ENCODE measurements around the gene SLC6A1.

The SLC6A1 gene

DNA sequence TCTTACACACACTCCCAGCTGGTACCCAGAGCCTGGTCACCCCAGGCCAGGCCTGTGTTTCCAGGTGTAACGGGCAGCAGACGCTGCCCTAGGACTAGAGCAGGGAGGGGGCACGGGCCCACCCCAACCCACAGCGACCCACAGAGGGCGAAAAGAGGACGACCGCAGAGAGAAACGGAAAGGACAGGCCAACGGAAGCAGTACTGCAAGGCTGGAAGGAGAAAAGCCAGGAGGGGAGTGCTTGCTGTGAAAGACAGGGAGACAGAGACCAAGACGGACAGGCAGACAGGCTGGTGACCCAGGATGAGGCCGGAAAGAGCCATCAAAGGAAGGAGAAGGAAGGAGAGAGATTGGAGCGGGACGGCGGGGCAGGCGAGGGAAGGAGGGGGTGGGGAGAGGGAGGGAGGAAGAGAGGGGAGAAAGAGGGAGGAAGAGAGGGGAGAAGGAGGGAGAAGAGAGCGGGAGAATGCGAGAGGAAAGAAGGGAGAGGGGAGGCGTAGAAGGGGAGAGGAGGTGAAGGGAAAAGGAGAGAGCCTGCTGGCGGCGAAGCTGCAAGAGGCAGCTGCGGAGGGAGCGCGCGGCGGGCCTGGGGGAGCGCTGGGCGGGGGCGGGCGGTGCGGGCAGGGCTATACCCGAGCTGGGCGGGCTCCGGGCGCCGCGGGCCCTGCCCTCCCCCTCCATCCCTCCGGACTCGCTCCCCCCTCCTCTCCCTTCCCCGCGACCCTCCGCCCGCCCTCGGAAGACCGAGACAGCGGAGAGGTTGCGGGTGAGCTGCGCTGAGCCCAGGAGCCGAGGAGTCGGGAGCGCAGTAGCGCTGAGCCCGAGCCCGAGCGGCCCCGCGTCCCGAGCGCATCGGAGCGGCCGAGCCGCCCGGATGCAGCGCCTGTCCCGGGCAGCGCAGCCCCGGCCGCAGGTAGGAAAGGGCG is at the start of gene SLC6A1:
Gene SLC6A1, plus strand, starts transcription at position 732 of the 926 bp plus-strand sequence. CDS start 24,464 bp downstream, outside the sequence.
- FAIRE-seq, result no peak

DNA sequence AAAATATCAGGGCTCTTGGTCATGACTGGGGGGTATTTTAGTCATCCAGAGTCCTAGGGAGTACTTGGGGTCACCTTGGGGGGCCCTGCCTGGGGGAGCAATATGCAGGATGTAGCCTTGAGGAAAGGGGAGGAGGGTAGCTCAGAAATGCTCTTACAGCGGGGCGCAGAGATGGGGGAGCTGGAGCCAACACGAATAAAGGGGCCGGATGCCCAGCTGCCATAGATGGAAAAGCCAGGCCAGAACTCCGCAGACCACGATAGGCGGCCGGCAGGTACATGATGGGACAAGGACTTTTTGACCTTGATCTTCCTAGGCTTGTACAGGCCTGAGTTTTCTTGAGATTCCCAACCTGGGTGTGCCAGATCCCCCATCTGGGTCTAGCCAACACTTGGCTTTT is 47.7 kb upstream of the SLC6A1 start:
- no peak for FAIRE-seq

DNA sequence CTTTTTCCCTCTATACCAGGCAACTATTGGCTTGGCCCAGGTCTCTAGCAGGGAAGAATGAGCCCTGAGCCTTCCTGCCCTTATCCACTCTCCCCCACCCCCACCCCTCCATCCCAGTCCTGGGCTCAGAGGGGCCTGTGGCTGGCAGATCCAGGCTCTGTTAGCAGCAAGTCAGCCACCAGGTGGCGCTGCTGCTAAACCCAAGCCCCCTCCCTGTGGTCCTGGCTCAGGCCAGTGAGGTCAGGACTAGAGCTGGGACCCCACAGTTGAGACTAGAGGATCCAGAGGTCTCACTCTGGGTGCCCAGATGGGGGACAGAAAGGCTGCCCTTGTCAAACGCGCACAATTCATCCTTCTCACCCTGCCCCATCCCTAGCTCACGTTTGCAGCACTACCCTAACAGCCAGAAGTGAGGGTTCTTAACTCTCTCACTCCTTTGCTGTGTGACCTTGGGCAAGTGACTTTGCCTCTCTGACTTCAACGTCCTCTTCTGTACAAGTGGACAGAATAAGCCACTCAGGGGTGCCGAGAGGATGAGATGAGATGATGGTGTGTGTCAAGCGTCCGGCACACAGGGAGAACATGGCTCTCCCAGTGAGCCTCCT is 46.8 kb upstream of the SLC6A1 start:
- FAIRE-seq, result no peak

DNA sequence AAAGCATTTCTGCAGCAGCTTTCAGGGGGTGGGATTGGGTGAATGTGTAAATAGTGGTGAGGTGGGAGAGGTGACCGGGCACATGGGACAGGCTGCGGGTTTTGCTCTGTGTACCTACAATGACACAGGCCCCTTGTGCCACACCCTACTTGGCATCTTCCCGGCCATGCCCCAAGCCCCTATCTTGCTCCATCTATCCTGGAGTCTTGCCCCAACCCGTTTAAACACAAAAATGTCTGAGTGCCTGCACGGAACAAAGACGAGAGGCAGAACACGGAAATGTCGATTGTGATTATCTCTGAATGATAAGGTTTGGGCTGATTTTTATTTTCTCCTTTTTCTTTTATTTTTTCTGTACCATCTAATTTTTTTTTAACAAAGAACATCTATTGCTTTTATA is 46.0 kb upstream of the SLC6A1 start:
- no peak for FAIRE-seq

DNA sequence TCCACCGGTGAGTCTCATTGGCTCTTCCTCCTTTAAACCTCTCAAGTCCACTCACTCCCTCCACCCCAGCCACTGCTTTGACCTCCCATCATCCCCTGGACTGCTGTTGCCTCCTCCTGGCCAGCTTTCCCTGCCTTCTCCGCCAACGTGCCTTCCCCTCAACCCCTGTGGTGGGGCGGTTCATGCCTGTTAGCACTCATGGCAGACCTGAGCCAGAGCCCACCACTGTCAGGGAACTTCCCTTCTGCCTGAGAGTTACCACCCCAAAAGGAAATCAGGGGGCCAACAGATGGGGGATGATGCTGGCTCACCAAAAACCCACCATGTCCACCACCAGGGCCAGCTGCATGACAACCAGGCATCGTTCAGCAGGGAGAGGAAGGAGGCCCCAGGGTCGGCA is 44.2 kb upstream of the SLC6A1 start:
- no peak for FAIRE-seq

DNA sequence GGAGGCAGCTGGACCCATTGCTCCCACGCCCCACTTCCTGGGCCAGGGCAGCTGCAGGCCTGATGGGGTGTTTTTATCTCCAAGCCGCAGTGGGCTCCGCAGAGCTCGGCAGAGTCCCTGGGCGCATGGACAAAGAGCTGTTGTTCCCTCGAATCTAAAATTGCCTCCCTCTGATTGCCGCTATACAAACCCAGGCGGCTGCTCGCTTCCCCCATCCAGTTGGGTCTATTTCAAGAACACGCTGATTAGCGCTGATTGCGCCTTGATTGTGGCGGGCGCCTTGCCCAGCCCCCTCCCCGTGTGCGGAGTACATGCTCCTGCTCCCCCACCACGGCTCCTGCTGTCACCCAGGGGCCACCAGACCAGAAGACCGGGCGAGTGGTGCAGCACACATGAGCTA is 43.4 kb upstream of the SLC6A1 start:
- FAIRE-seq, result no peak

DNA sequence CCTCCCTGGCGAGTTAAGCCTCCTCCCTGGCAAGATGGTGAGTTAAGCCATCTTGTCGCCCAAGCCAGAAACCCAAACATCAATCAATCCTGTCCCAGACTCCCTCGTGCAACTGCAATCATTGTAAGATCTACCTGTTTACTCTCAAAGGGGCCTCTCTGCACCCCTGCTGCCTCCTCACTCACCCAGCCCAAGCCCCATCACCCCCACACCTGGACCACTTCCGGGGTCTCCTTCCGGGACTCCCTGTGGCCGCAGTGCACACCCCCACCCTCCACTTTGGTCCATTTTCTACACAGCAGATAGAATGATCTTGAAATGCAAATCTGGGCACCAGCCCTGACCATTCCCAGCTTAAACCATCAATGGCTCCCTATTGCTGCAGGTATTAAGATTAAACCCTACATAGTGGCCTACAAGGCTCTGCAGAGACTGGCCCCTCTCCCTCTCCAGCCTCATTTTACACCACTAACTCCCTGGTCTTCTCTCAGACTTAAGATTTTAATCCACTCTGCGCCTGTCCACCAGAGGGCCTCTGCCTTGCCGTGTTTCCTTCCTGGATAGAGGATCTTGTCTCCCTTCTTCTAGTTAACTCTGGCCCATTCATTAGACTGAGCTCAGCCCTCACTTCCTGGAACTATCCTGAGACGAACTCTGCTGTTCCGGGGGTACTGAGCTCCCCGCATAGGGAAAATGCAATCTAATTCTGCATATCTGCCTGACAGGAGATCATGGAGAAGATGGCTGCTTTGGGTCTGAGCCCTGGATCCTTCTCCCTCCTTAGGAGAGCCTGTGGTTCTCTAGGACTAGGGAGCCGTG is 41.9 kb upstream of the SLC6A1 start:
- no peak for FAIRE-seq

DNA sequence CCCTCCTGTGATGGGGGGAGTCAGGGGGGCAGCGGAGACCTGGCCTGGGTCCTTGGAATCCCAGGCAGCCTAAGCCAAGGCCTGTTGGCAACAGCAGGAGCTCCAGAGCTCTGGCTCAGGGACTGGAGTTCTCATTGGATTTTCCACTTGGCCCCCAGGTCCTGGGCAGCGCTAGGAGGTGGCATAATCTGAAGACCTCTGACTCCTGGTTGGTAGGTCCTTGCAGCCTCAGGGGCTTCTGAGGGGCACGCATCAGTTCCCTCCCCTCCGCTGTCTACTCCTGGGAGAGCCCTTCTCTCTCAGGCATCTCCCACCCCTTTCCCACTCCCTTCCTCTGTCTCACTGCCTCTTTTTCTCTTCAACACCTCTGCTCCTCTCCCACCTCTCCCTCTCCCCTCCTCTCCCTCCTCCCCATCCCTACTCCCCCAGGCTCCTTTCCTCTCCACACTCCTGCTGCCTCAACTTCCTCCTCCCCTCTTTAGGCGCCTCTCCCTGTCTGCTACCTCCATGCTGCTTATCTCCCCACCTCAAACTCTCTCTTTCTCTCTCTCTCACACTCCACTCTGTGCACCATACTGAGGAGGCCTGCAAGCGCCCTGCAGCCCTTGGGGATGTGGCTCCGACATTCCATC is 41.1 kb upstream of the SLC6A1 start:
- no peak for FAIRE-seq

DNA sequence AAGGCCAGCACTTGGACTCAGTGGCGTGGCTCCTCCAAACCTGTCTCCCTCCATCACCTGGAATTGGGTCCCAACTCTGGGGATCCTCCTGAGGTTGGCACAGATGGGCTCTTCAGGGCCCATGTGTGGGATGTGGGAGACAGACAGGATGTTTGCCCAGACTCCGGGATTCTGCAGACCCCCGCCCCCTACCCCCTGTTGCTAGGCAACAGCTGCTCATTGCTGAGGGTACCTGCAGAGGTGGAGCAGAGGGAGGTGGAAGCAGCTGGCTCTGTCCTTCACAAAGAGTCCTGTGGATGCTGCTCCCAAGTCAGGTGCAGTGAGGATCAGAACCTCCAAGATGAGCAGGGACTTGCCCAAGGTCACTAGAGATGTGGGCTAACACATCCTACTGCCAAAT is 40.0 kb upstream of the SLC6A1 start:
- no peak for FAIRE-seq

DNA sequence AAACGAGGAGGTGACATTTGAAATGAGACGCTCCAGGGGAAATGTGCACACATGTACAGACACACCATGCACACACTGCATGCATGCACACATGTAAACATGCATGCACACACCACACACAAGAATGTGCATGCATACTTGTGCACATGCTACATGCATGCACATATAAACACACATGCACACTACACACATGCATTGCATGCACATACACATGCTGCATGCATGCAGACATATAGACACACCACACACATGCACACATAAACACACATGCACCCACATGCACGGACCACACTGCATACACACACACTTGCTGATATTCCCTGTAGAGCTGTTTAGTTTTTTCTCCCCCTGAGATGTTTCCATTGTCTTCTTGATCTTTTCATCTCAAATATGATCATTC is 37.8 kb upstream of the SLC6A1 start:
- no peak for FAIRE-seq

DNA sequence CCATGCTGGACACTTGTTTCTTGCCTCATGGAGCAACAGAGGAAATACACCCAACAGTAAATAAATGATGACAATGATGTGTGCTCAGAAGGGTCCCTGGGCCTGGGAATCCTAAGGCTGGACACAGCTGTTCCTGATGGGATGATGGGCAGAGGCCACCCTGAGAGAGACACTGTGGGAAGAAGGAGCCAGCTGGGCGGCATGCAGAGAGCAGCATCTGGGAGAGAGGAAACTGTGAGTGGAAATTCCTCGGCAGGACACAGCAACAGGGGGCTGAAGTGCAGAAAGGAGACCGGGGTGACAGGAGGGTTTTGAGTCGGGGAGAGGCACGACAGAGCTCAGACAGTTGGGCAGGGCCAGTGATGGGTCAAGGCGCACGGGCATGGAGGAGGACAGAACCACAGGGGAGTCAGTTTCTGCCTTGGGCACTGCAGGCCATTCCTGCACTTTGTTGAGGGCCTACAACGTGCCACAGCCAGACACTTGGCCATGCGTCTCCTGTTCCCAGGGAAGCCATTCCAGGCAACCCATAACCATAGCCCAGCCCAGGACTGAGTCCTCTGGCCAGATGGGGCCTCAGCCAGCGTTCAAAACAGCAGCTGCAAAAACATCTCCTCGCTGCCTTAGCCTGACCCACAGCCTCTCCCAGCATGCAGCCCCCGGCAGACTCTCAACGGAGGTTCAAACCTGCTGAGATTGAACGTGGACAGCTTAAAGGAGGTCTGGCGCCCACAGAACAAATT is 36.7 kb upstream of the SLC6A1 start:
- FAIRE-seq, result no peak

DNA sequence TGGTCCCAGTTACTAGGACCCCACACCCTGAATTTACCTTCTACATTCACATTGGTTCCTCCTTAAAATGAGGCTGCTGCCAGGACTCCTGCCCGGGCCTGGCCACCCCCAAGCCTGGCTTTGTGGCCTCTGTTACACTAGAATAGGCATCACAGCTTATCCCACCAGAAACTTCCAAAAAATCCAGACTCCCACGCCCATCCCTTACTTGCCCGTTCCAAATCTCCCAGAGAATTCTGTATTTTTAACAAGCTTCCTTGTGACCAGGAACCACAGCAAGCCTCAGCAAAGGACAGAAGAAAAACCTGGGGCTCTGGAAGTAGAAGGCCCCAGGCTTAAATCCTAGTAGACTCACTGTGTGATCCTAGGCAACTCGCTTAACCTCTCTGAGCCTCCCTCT is 36.0 kb upstream of the SLC6A1 start:
- no peak for FAIRE-seq

DNA sequence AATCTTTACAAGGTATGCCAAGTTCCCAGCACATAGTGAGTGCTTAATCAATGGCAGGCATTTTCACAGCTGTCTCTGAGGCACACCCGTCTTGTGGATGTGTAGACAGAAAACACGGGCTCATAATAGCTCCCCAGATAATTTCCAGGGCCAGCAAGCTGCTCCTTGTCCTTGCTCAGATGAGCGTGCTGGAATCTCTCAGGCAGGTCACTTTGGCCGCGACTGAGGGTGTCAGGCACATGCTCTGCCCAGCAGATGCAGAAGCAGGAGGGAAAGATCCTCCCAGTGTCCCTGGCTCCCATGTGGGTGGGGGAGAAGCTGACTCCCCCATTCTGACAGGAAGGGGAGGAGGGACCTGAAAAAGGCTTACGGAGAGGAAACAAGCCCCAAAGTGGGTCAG is 35.6 kb upstream of the SLC6A1 start:
- no peak for FAIRE-seq

DNA sequence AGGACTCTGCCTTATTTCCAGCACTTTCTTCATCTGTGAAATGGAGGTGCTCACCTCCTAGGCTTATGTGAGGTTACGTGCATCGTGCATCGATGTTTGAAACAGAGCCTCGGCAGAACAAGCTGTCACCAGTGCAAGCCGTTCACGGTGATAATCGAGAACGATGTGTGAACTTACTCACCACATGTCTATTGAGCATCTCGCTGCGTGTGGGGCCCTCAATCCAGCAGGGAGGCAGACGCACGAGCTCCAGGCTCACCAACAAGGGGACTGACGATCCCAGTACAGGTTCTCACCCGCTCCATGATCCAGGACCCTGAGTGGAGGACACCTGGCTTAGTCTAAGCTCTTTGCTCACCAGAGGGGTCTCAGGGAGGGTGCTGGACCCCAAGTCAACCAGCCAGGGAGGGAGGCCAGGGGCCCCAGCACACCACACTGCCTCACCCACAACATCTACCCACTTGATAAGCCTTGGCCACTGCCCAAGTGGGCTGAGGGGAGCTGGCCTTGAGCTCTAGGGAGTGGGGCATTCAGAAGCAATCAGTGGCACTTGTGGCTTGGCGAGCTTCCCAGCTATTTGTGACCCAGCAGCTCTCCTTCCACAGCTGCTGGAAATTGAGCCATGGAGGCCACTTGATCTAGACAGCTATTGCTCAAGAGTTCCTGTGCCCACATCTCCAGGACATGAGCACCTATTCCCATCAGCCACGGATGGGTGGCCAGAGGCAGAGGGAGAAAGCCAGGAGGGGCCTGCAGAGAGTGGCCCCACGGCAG is 34.4 kb upstream of the SLC6A1 start:
- no peak for FAIRE-seq

DNA sequence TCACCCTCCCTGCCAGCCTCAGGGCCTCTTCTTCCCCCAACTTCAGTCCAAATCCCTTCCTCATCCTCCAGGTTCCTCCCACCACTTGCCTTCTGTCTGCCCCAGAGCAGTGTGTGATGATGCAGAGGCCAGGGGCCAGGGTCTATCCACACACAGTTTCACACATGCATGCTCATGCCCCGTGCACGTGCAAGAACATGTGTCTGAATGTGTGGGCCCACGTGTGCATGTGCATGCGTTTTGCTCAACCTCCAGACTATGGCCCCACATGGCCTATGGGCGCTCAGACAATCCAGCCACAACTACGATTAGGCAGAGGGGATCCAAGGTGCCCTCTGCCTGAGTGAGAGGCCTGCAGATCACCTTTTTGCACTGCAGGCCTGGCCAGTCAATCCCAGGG is 32.3 kb upstream of the SLC6A1 start:
- no peak for FAIRE-seq

DNA sequence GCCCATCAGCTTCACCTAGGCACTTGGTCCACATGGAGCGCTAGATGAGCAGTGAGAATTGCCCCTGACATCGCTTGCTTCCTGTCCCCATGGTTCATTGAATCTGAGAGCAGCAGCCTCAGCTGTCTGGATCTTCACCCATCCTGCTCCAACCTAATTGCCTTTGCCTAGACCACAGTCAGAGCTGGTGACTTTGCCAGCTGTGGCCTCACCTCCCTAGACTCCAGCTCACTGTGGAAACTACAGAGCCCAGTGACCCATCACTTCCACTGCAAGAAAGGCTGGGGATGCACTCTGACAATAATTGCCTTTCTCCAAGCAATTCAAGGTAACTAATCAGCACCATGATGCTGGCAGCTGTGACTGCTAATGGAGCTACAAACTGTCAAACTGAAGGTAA is 30.6 kb upstream of the SLC6A1 start:
- FAIRE-seq, result no peak

DNA sequence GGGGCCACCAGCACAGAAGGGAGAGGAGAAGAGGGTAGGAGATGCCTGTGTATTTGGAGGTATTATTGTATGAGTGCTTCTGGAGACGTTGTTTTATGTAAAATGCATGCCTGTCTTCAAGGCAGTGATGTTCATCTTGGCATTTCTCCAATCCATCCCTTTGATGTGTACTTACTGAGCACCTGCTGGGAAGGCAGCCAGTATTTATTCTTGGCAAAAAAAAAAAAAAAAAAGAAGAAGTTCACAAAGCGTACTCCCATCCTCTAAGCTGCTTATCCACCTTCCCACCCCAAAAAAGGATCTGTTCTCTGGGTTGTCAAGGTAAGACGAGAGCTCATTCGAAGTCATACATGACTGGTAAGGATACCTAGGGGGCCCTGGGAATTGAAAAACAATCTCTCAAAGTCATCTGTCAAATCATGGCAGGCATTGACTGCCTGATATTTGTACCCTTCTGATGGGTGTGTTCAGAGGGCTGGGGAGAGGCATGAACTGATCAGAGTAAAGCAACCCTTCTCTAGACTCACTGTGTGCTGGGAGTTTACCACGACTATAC is 30.0 kb upstream of the SLC6A1 start:
- no peak for FAIRE-seq

DNA sequence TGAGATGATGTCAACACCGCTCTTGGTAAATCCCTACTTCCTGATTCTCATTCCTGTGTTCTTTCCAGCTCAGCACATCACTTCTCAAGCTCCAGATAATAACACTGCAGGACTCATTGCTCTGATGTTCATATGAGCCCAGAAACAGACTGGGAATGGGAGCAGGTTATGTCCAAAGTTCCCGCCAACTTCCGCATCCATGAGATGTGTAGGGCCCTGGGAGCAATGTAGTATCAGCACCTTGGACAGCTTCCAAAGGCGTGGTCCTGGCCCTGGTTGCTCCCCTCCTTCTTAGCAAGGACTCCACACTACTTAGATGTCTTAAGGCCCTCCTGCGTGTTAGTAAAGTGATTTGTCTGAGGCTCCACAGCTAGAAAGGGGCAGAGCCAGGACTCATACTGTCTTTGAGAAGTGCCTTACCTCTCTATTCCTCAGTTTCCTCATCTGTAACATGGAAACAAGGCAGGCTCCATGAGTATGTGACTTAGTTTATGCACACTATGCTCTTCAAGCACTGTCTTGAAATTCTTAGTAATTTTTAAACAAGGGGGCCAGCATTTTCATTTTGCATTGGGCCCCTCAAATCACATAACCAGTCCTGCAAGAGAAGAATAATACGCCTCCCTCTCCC is 27.9 kb upstream of the SLC6A1 start:
- FAIRE-seq, result no peak

DNA sequence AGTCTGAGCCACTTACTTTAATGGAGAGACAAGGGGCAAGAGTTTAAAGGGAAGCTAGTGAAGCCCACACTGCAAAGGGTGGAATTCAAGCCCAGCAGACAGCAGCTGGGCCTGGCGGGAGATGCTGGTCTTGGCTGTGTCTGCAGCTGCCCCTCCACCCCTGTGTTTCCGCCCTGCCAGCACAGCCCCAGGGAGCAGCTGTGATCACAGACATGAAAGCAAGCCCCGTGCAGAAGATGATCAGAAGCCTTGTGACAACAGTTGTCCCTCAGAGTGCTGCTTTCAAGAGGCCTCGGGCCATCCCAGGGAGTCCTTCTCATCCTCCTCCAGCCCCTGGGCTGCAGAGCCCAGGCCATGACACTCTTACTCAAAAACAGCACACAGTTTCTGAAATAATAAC is 24.1 kb upstream of the SLC6A1 start:
- no peak for FAIRE-seq

DNA sequence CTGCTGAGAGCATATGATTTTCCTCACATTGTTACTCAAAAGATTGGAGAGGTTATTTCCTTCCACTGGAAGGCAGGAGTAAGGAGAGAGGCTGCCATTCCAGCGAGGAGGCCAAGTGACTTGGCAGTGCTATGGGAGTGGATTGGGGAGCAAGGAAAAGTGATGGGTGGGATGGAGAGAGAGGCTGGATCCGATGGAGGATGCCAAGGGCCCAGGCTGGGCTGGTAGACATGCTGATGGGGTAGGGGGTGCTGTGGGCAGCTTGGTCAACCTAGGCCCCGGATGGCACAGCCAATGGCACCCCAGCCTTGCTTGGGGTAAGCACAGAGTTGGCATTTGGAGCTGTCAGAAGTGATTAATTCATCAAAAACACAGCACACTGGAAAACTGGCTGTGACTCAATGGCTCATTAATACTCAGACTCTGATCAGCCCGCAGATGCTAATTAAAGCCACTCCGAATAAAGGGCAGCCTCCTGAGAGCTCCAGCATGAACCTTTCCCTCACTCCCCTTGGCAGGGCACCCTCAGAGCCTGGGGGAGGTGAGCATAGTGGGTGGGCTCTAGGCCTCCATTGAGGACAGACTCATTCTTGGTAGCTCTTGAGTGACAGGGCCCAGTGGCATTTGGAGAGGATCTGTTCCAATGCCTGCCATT is 22.1 kb upstream of the SLC6A1 start:
- no peak for FAIRE-seq

Measured in colon (tissue), 2 donors.